22Rv1 (cell line): ENCODE measurements around the gene FCHSD2.

ENCODE experiments used
- CTCF ChIP-seq: fragments of 450-650 bp; IDR thresholded peaks from 2 replicates; pipeline ENCODE4 v1.5.1; 2017; ENCODE audit warnings: mild to moderate bottlenecking
- ZFX ChIP-seq: fragments of 450-650 bp; IDR thresholded peaks from 2 replicates; pipeline ENCODE4 v1.6.1; 2017; ENCODE audit warnings: antibody characterized with exemption, borderline replicate concordance

GRCh38 chr11:73002214-73002613 lies 139.9 kb downstream of the FCHSD2 start:
- TF ChIP-seq CTCF (no peak), ZFX (no peak)
